ENCODE data around the gene FAM83C.

- TF ChIP-seq, protein P1, sequence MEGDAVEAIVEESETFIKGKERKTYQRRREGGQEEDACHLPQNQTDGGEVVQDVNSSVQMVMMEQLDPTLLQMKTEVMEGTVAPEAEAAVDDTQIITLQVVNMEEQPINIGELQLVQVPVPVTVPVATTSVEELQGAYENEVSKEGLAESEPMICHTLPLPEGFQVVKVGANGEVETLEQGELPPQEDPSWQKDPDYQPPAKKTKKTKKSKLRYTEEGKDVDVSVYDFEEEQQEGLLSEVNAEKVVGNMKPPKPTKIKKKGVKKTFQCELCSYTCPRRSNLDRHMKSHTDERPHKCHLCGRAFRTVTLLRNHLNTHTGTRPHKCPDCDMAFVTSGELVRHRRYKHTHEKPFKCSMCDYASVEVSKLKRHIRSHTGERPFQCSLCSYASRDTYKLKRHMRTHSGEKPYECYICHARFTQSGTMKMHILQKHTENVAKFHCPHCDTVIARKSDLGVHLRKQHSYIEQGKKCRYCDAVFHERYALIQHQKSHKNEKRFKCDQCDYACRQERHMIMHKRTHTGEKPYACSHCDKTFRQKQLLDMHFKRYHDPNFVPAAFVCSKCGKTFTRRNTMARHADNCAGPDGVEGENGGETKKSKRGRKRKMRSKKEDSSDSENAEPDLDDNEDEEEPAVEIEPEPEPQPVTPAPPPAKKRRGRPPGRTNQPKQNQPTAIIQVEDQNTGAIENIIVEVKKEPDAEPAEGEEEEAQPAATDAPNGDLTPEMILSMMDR (IDR thresholded peaks at IDR 0.05 in 2 of 3, conservative IDR thresholded peaks at IDR 0.05 in 1 of 3; ENCODE audit: control insufficient read depth in 2 of 3, extremely low read depth in 1 of 3, insufficient read depth in 1 of 3, low read depth in 3 of 3, low read length in 3 of 3), result no peak
- TF ChIP-seq EGR1 (IDR thresholded peaks at IDR 0.05; ENCODE audit: borderline replicate concordance in 1 of 2, low read depth in 2 of 2, low read length in 2 of 2), result no peak
Measured at GRCh38 chr20:35302421-35303335, 10.5 kb upstream of the FAM83C start.
